ENCODE measurements around the gene SLAIN2.

GRCh38 chr4:48295116-48295515 lies 46.2 kb upstream of the SLAIN2 start:
- no peak for TF ChIP-seq POLR2AphosphoS5 (IDR thresholded peaks at IDR 0.05; ENCODE audit: low read depth, low read length)
- TF ChIP-seq SIN3A (IDR thresholded peaks at IDR 0.05; ENCODE audit: borderline replicate concordance, insufficient read depth, low read length) = no peak
- TF ChIP-seq, protein P1, sequence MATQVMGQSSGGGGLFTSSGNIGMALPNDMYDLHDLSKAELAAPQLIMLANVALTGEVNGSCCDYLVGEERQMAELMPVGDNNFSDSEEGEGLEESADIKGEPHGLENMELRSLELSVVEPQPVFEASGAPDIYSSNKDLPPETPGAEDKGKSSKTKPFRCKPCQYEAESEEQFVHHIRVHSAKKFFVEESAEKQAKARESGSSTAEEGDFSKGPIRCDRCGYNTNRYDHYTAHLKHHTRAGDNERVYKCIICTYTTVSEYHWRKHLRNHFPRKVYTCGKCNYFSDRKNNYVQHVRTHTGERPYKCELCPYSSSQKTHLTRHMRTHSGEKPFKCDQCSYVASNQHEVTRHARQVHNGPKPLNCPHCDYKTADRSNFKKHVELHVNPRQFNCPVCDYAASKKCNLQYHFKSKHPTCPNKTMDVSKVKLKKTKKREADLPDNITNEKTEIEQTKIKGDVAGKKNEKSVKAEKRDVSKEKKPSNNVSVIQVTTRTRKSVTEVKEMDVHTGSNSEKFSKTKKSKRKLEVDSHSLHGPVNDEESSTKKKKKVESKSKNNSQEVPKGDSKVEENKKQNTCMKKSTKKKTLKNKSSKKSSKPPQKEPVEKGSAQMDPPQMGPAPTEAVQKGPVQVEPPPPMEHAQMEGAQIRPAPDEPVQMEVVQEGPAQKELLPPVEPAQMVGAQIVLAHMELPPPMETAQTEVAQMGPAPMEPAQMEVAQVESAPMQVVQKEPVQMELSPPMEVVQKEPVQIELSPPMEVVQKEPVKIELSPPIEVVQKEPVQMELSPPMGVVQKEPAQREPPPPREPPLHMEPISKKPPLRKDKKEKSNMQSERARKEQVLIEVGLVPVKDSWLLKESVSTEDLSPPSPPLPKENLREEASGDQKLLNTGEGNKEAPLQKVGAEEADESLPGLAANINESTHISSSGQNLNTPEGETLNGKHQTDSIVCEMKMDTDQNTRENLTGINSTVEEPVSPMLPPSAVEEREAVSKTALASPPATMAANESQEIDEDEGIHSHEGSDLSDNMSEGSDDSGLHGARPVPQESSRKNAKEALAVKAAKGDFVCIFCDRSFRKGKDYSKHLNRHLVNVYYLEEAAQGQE (IDR thresholded peaks at IDR 0.05; ENCODE audit: insufficient read depth in 1 of 2, low read depth in 2 of 2, low read length in 2 of 2) = no peak

Measured in PFSK-1 (cell line).